Temporal lobe (tissue), 2 donors: ENCODE measurements around the gene SEC22B. TPM values are rescaled to one million over a fixed set of nuclear protein-coding genes. Genes with fewer than 3 reads are reported as not detected.

Experiments
- small RNA-seq: library from RNA; depleted of rRNA; stranded (forward); fragments of <200 nt; gene quantifications from one replicate; pipeline ENCODE3, GENCODE V24; 2014; ENCODE audit warnings: low replicate concordance
- total RNA-seq: library from RNA; depleted of rRNA; stranded (reverse); fragments of >200 nt; gene quantifications from one replicate; pipeline ENCODE4 v1.2.3, GENCODE V29; 2014

Gene SEC22B
- total RNA-seq, 1 donor from 2014 or later = 17.0 TPM

Small RNA genes lying within 50 kb of the gene (small RNA-seq; reads per million reads assigned to genes)
- not detected for gene RNU6-465P

Other genes with a start within 250 kb of the SEC22B start
- gene NOTCH2, start 106.9 kb downstream of the SEC22B start, total RNA-seq = 41.3 TPM
- gene NBPF8, start 238.5 kb upstream of the SEC22B start, total RNA-seq = 6.9 TPM